ENCODE measurements around the gene HIPK2.

Gene HIPK2

DNA sequence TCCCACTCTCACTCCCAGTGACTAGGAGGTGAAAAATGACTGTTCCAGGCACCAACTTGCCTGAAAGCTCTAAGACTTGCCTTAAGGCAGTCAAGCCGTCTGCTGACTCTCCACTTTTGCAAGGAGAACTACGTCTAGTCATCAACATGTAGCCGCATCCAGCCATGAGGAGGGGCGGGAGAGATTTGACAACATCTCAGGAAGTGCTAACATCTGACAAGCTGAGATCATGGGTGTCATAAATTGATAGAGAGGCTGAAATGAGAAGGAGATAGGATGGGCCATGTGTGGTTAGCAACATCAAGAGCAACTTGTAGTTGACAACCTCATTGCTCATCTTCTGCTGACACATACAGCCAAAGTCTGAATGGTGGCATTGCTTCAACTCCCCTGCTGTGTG lies 42.3 kb upstream of the HIPK2 start:
- Histone ChIP-seq H3K9me2 (replicated peaks; ENCODE audit: low read depth, low read length) (no peaks in the 10 kb centered on the region), H3K4me3 (ENCODE audit: low read length, poor library complexity, severe bottlenecking) (no peak overlapping the region), H3K36me3 (ENCODE audit: insufficient read depth, low read length) (no peaks in the 10 kb centered on the region), H3K9ac (ENCODE audit: low read depth, low read length, poor library complexity, severe bottlenecking) (no peak overlapping the region), H3K27me3 (ENCODE audit: insufficient read depth, low read length, poor library complexity, severe bottlenecking) (no peaks in the 10 kb centered on the region), H3K79me2 (ENCODE audit: insufficient read depth, low read length) (no peaks in the 10 kb centered on the region), H3K4me1 (ENCODE audit: insufficient read depth, low read length, poor library complexity, severe bottlenecking) (peaks cover 5% of the 10 kb centered on the region), H4K20me1 (ENCODE audit: insufficient read depth, low read length, poor library complexity, severe bottlenecking) (no peaks in the 10 kb centered on the region), H3K9me3 (ENCODE audit: insufficient read depth, low read depth, low read length) (no peaks in the 10 kb centered on the region), H3F3A (ENCODE audit: low read depth) (no peaks in the 10 kb centered on the region), H3K4me2 (ENCODE audit: low read depth, low read length, poor library complexity, severe bottlenecking) (no peak overlapping the region), H2AFZ (ENCODE audit: low read length) (no peak overlapping the region)
- TF ChIP-seq EZH2phosphoT487 (IDR thresholded peaks at IDR 0.05; ENCODE audit: borderline replicate concordance) (no peak), CTCF (conservative IDR thresholded peaks at IDR 0.05; ENCODE audit: low read length) (no peak)

GRCh38 chr7:139817249-139817648 lies 39.5 kb upstream of the HIPK2 start:
- no peaks in the 10 kb centered on the region for H3K36me3 ChIP-seq (ENCODE audit: insufficient read depth, low read length)
- H3F3A ChIP-seq (ENCODE audit: low read depth) = no peaks in the 10 kb centered on the region
- no peak overlapping the region for H3K4me3 ChIP-seq (ENCODE audit: low read length, poor library complexity, severe bottlenecking)
- H3K79me2 ChIP-seq (ENCODE audit: insufficient read depth, low read length) = no peaks in the 10 kb centered on the region
- TF ChIP-seq EZH2phosphoT487 (IDR thresholded peaks at IDR 0.05; ENCODE audit: borderline replicate concordance) (no peak), CTCF (conservative IDR thresholded peaks at IDR 0.05; ENCODE audit: low read length) (no peak)
- no peaks in the 10 kb centered on the region for H3K9me2 ChIP-seq (replicated peaks; ENCODE audit: low read depth, low read length)
- no peak overlapping the region for H3K9ac ChIP-seq (ENCODE audit: low read depth, low read length, poor library complexity, severe bottlenecking)
- no peaks in the 10 kb centered on the region for H3K9me3 ChIP-seq (ENCODE audit: insufficient read depth, low read depth, low read length)
- H3K4me1 ChIP-seq (ENCODE audit: insufficient read depth, low read length, poor library complexity, severe bottlenecking) = peaks cover 5% of the 10 kb centered on the region
- H3K27me3 ChIP-seq (ENCODE audit: insufficient read depth, low read length, poor library complexity, severe bottlenecking) = no peaks in the 10 kb centered on the region
- no peak overlapping the region for H2AFZ ChIP-seq (ENCODE audit: low read length)
- H3K4me2 ChIP-seq (ENCODE audit: low read depth, low read length, poor library complexity, severe bottlenecking) = no peak overlapping the region
- no peaks in the 10 kb centered on the region for H4K20me1 ChIP-seq (ENCODE audit: insufficient read depth, low read length, poor library complexity, severe bottlenecking)

GRCh38 chr7:139813689-139814088 lies 35.9 kb upstream of the HIPK2 start:
- Histone ChIP-seq H3K4me1 (ENCODE audit: insufficient read depth, low read length, poor library complexity, severe bottlenecking) (peaks cover 19% of the 10 kb centered on the region), H2AFZ (ENCODE audit: low read length) (no peak overlapping the region), H3K27me3 (ENCODE audit: insufficient read depth, low read length, poor library complexity, severe bottlenecking) (no peaks in the 10 kb centered on the region), H3F3A (ENCODE audit: low read depth) (no peaks in the 10 kb centered on the region), H3K9me2 (replicated peaks; ENCODE audit: low read depth, low read length) (no peaks in the 10 kb centered on the region), H3K4me2 (ENCODE audit: low read depth, low read length, poor library complexity, severe bottlenecking) (no peak overlapping the region), H3K9ac (ENCODE audit: low read depth, low read length, poor library complexity, severe bottlenecking) (no peak overlapping the region), H3K36me3 (ENCODE audit: insufficient read depth, low read length) (no peaks in the 10 kb centered on the region), H3K9me3 (ENCODE audit: insufficient read depth, low read depth, low read length) (no peaks in the 10 kb centered on the region), H4K20me1 (ENCODE audit: insufficient read depth, low read length, poor library complexity, severe bottlenecking) (no peaks in the 10 kb centered on the region), H3K4me3 (ENCODE audit: low read length, poor library complexity, severe bottlenecking) (no peak overlapping the region), H3K79me2 (ENCODE audit: insufficient read depth, low read length) (no peaks in the 10 kb centered on the region)
- TF ChIP-seq CTCF (conservative IDR thresholded peaks at IDR 0.05; ENCODE audit: low read length) (no peak), EZH2phosphoT487 (IDR thresholded peaks at IDR 0.05; ENCODE audit: borderline replicate concordance) (no peak)
